ENCODE measurements around the gene ABCC2.

Gene ABCC2

DNA sequence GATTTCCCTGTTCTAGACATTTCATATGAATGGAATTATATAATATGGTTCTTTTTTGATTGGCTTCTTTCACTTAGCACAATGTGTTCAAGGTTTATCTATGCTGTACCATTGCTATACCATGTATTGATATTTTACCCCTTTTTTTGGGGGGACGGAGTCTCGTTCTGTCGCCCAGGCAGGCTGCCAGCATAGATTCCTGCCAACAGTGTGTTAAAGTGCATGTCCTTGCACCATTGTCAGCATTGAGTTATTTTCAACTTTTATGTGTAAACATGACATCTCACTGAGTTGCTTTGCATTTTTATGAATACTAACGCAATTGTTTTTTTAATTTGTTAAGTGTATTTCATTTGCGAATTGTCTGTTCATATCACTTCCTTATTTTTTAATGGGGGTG, 4.9 kb downstream of the ABCC2 start:
- Histone ChIP-seq H3K4me2 (ENCODE audit: low read depth, low read length, poor library complexity, severe bottlenecking) (no peak overlapping the region), H3K79me2 (ENCODE audit: insufficient read depth, low read length) (no peaks in the 10 kb centered on the region), H3K4me1 (ENCODE audit: insufficient read depth, low read length, poor library complexity, severe bottlenecking) (no peaks in the 10 kb centered on the region)

DNA sequence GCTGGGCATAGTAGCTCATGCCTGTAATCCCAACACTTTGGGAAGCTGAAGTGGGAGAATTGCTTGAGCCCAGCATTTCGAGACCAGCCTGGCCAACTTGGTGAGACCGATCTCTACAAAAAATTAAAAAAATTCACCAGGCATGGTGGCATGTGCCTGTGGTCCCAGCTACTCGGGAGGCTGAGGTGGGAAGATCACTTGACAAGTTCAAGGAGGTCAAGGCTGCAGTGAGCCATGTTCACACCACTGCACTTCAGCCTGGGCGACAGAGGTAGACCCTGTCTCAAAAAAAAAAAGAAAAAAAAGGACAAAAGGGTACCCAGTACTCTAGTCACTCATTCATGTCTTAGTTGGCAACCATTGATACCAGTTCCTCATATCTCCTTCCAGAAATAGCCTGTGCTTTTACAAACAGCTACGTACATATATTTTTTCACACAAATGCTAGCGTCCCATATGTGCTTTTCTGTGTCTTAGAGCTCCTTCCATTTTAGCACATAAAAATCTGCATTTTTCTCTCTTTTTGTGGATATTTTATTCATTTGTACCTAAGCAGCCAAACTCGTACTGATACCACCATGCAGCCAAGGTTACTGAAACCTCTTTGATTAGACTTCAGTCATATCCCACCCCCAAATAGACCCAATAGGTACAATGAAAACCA, 5.5 kb downstream of the ABCC2 start:
- Histone ChIP-seq H3K9ac (ENCODE audit: low read depth, low read length, poor library complexity, severe bottlenecking) (no peak overlapping the region), H3K4me1 (ENCODE audit: insufficient read depth, low read length, poor library complexity, severe bottlenecking) (no peaks in the 10 kb centered on the region), H3K36me3 (ENCODE audit: insufficient read depth, low read length) (no peaks in the 10 kb centered on the region), H3K4me3 (ENCODE audit: low read length, poor library complexity, severe bottlenecking) (no peak overlapping the region), H4K20me1 (ENCODE audit: insufficient read depth, low read length, poor library complexity, severe bottlenecking) (no peaks in the 10 kb centered on the region), H3K4me2 (ENCODE audit: low read depth, low read length, poor library complexity, severe bottlenecking) (no peak overlapping the region), H3K27me3 (ENCODE audit: insufficient read depth, low read length, poor library complexity, severe bottlenecking) (no peaks in the 10 kb centered on the region), H3K9me3 (ENCODE audit: insufficient read depth, low read depth, low read length) (no peaks in the 10 kb centered on the region), H2AFZ (ENCODE audit: low read length) (no peak overlapping the region), H3F3A (ENCODE audit: low read depth) (no peaks in the 10 kb centered on the region), H3K79me2 (ENCODE audit: insufficient read depth, low read length) (no peaks in the 10 kb centered on the region), H3K9me2 (replicated peaks; ENCODE audit: low read depth, low read length) (no peaks in the 10 kb centered on the region)
- TF ChIP-seq, protein P1, sequence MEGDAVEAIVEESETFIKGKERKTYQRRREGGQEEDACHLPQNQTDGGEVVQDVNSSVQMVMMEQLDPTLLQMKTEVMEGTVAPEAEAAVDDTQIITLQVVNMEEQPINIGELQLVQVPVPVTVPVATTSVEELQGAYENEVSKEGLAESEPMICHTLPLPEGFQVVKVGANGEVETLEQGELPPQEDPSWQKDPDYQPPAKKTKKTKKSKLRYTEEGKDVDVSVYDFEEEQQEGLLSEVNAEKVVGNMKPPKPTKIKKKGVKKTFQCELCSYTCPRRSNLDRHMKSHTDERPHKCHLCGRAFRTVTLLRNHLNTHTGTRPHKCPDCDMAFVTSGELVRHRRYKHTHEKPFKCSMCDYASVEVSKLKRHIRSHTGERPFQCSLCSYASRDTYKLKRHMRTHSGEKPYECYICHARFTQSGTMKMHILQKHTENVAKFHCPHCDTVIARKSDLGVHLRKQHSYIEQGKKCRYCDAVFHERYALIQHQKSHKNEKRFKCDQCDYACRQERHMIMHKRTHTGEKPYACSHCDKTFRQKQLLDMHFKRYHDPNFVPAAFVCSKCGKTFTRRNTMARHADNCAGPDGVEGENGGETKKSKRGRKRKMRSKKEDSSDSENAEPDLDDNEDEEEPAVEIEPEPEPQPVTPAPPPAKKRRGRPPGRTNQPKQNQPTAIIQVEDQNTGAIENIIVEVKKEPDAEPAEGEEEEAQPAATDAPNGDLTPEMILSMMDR (conservative IDR thresholded peaks at IDR 0.05; ENCODE audit: low read length): no peak
- TF ChIP-seq EZH2phosphoT487 (IDR thresholded peaks at IDR 0.05; ENCODE audit: borderline replicate concordance): no peak

More for the DNA sequence above, 4.9 kb downstream of the ABCC2 start:
- Histone ChIP-seq H3K9me2 (replicated peaks; ENCODE audit: low read depth, low read length) (no peaks in the 10 kb centered on the region), H3K36me3 (ENCODE audit: insufficient read depth, low read length) (no peaks in the 10 kb centered on the region), H3K4me3 (ENCODE audit: low read length, poor library complexity, severe bottlenecking) (no peak overlapping the region), H3K9me3 (ENCODE audit: insufficient read depth, low read depth, low read length) (no peaks in the 10 kb centered on the region), H3K27me3 (ENCODE audit: insufficient read depth, low read length, poor library complexity, severe bottlenecking) (no peaks in the 10 kb centered on the region), H3K9ac (ENCODE audit: low read depth, low read length, poor library complexity, severe bottlenecking) (no peak overlapping the region), H4K20me1 (ENCODE audit: insufficient read depth, low read length, poor library complexity, severe bottlenecking) (no peaks in the 10 kb centered on the region), H2AFZ (ENCODE audit: low read length) (no peak overlapping the region), H3F3A (ENCODE audit: low read depth) (no peaks in the 10 kb centered on the region)
- TF ChIP-seq, protein P1 (conservative IDR thresholded peaks at IDR 0.05; ENCODE audit: low read length): no peak
- no peak for TF ChIP-seq EZH2phosphoT487 (IDR thresholded peaks at IDR 0.05; ENCODE audit: borderline replicate concordance)

- Histone ChIP-seq H3K27me3 (ENCODE audit: insufficient read depth, low read length, poor library complexity, severe bottlenecking) (no peaks in the 10 kb centered on the region), H2AFZ (ENCODE audit: low read length) (no peak overlapping the region), H3K4me3 (ENCODE audit: low read length, poor library complexity, severe bottlenecking) (no peak overlapping the region), H4K20me1 (ENCODE audit: insufficient read depth, low read length, poor library complexity, severe bottlenecking) (no peaks in the 10 kb centered on the region), H3K9me3 (ENCODE audit: insufficient read depth, low read depth, low read length) (no peaks in the 10 kb centered on the region), H3K4me1 (ENCODE audit: insufficient read depth, low read length, poor library complexity, severe bottlenecking) (no peaks in the 10 kb centered on the region), H3K9me2 (replicated peaks; ENCODE audit: low read depth, low read length) (no peaks in the 10 kb centered on the region), H3K36me3 (ENCODE audit: insufficient read depth, low read length) (no peaks in the 10 kb centered on the region), H3K9ac (ENCODE audit: low read depth, low read length, poor library complexity, severe bottlenecking) (no peak overlapping the region), H3F3A (ENCODE audit: low read depth) (no peaks in the 10 kb centered on the region), H3K4me2 (ENCODE audit: low read depth, low read length, poor library complexity, severe bottlenecking) (no peak overlapping the region), H3K79me2 (ENCODE audit: insufficient read depth, low read length) (no peaks in the 10 kb centered on the region)
- TF ChIP-seq, protein P1 (conservative IDR thresholded peaks at IDR 0.05; ENCODE audit: low read length): no peak
- no peak for TF ChIP-seq EZH2phosphoT487 (IDR thresholded peaks at IDR 0.05; ENCODE audit: borderline replicate concordance)
These were observed 6.3 kb downstream of the ABCC2 start for GRCh38 chr10:99788598-99789256.

All from Loucy (cell line).